Activated T-cell treated with anti-CD3 and anti-CD28 coated beads, Interleukin-2, amount 50 U/mL, for 4 hours (primary cell): ENCODE results near the gene PCSK7. TPM values are rescaled to one million over a fixed set of nuclear protein-coding genes. Genes with fewer than 3 reads are reported as not detected.
"Not testable (repeated sequence)": the region's sequence is repeated elsewhere in the genome, so short reads cannot be mapped to it uniquely, and the experiment has no call there.

Source experiments
- ATAC-seq, 2 donors: fragments of 200-7000 bp; cut with Tn5 transposase; one replicate each; pipeline ENCODE4 v1.10.0; 2021
- DNase-seq: peaks from one replicate; pipeline ENCODE4 v3.0.0-alpha.2; 2020
- H3K27me3 Mint-ChIP-seq: one replicate; pipeline ENCODE4 v1.8.0; 2021; ENCODE audit warnings: low read depth, mixed read lengths
- H3K36me3 Mint-ChIP-seq: one replicate; pipeline ENCODE4 v1.8.0; 2022; ENCODE audit warnings: mixed read lengths; ENCODE audit not compliant: insufficient read depth
- H3K4me1 Mint-ChIP-seq: one replicate; pipeline ENCODE4 v1.8.0; 2021; ENCODE audit warnings: low read depth, mixed read lengths
- H3K4me3 Mint-ChIP-seq: one replicate; pipeline ENCODE4 v1.8.0; 2021; ENCODE audit warnings: mild to moderate bottlenecking, moderate library complexity, mixed read lengths
- H3K9me3 Mint-ChIP-seq: one replicate; pipeline ENCODE4 v1.8.0; 2021; ENCODE audit warnings: mixed read lengths
- total RNA-seq, 3 donors: library from RNA; stranded (reverse); gene quantifications; one replicate each; pipeline ENCODE4 v1.2.1, GENCODE V29; 2021

PCSK7 gene, protein sequence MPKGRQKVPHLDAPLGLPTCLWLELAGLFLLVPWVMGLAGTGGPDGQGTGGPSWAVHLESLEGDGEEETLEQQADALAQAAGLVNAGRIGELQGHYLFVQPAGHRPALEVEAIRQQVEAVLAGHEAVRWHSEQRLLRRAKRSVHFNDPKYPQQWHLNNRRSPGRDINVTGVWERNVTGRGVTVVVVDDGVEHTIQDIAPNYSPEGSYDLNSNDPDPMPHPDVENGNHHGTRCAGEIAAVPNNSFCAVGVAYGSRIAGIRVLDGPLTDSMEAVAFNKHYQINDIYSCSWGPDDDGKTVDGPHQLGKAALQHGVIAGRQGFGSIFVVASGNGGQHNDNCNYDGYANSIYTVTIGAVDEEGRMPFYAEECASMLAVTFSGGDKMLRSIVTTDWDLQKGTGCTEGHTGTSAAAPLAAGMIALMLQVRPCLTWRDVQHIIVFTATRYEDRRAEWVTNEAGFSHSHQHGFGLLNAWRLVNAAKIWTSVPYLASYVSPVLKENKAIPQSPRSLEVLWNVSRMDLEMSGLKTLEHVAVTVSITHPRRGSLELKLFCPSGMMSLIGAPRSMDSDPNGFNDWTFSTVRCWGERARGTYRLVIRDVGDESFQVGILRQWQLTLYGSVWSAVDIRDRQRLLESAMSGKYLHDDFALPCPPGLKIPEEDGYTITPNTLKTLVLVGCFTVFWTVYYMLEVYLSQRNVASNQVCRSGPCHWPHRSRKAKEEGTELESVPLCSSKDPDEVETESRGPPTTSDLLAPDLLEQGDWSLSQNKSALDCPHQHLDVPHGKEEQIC
- total RNA-seq, result 100 to 1,000 TPM; 112 to 139 (median 123) TPM

GRCh38 chr11:117231842-117232091, at the start of gene PCSK7:
Gene PCSK7, minus strand, starts transcription at chr11:117232073. Its CDS starts 2,229 bp downstream, at chr11:117229844.
- ATAC-seq (no peak), DNase-seq (no peak)
- Mint-ChIP-seq H3K27me3 (no peaks in the 10 kb centered on the region), H3K4me1 (peaks cover 44% of the 10 kb centered on the region), H3K4me3 (peak within 1 kb of the TSS; percentile 99), H3K36me3 (peaks cover 25% of the 10 kb centered on the region), H3K9me3 (no peaks in the 10 kb centered on the region)

DNA sequence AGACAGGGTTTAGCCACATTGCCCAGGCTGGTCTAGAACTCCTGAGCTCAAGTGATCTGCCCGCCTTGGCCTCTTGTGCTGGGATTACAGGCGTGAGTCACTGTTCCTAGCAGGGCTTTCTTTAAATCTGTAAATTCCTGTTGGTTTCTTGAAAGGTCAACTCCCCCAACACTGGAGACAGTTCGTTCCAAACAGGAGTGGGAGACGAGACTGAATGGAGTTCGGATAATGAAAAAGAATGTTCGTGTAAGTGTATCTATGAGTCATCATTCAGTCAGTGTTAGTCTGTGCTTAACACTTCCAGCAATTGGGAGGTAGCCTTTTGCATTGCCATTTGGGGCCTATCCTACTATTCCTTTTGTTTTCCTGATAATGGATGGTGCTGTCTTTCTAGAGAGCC, 49.3 kb upstream of the PCSK7 start:
- Mint-ChIP-seq H3K4me3 (peak overlapping the region; percentile 64), H3K4me1 (peaks cover 40% of the 10 kb centered on the region), H3K9me3 (no peaks in the 10 kb centered on the region), H3K27me3 (no peaks in the 10 kb centered on the region), H3K36me3 (peaks cover 30% of the 10 kb centered on the region)
- ATAC-seq (no peak), DNase-seq (no peak)

- ATAC-seq, result no peak
- Mint-ChIP-seq H3K27me3 (no peaks in the 10 kb centered on the region), H3K9me3 (no peaks in the 10 kb centered on the region), H3K4me1 (peaks cover 52% of the 10 kb centered on the region), H3K4me3 (peak overlapping the region; percentile 64), H3K36me3 (peaks cover 27% of the 10 kb centered on the region)
- DNase-seq, result no peak
Observed at GRCh38 chr11:117279711-117280376, 48.0 kb upstream of the PCSK7 start.

- H3K4me3 Mint-ChIP-seq, result no peak overlapping the region
- no peak for DNase-seq
- peaks cover 58% of the 10 kb centered on the region for H3K4me1 Mint-ChIP-seq
- ATAC-seq, result no peak
- no peaks in the 10 kb centered on the region for H3K27me3 Mint-ChIP-seq
- no peaks in the 10 kb centered on the region for H3K9me3 Mint-ChIP-seq
- peaks cover 29% of the 10 kb centered on the region for H3K36me3 Mint-ChIP-seq
Observed at GRCh38 chr11:117278347-117278746, 46.5 kb upstream of the PCSK7 start.

- ATAC-seq (no peak), DNase-seq (no peak)
- Mint-ChIP-seq H3K4me3 (no peak overlapping the region), H3K4me1 (peaks cover 21% of the 10 kb centered on the region), H3K9me3 (no peaks in the 10 kb centered on the region), H3K27me3 (no peaks in the 10 kb centered on the region), H3K36me3 (peaks cover 25% of the 10 kb centered on the region)
Observed at GRCh38 chr11:117273550-117274289, 41.8 kb upstream of the PCSK7 start.

GRCh38 chr11:117272175-117272574, 40.3 kb upstream of the PCSK7 start:
- Mint-ChIP-seq H3K4me1 (peaks cover 18% of the 10 kb centered on the region), H3K36me3 (peaks cover 29% of the 10 kb centered on the region)
- H3K9me3 Mint-ChIP-seq, H3K27me3 Mint-ChIP-seq, ATAC-seq, H3K4me3 Mint-ChIP-seq, DNase-seq: not testable (repeated sequence)

DNA sequence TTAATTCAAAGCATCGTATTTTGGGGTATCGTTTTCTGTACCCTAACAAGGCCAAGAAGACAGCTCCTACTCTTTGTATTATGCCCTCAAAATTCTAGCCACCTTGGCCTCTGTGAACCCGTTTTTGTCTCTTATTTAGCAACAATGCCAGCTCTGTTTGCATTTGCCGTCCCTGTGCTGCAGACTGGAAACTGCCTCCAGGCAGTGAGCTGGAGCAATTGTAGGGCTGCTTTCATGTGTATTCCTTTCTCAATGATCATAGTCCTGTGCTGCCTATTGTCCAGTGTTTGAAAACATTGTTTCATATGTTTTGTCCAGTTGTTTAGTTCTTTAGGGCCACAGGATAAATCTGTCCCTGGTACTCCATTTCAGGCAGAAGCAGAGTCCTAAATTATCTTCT, 39.3 kb upstream of the PCSK7 start:
- no peak overlapping the region for H3K4me3 Mint-ChIP-seq
- H3K4me1 Mint-ChIP-seq, result peaks cover 18% of the 10 kb centered on the region
- no peaks in the 10 kb centered on the region for H3K9me3 Mint-ChIP-seq
- peaks cover 34% of the 10 kb centered on the region for H3K36me3 Mint-ChIP-seq
- H3K27me3 Mint-ChIP-seq, result no peaks in the 10 kb centered on the region
- DNase-seq (no peak), ATAC-seq (no peak)

- H3K36me3 Mint-ChIP-seq, result peaks cover 30% of the 10 kb centered on the region
- no peak for DNase-seq
- ATAC-seq, result no peak
- H3K4me1 Mint-ChIP-seq, result peaks cover 6% of the 10 kb centered on the region
- H3K4me3 Mint-ChIP-seq, result no peak overlapping the region
- H3K27me3 Mint-ChIP-seq, result no peaks in the 10 kb centered on the region
- no peaks in the 10 kb centered on the region for H3K9me3 Mint-ChIP-seq
Observed at GRCh38 chr11:117269856-117270255, 38.0 kb upstream of the PCSK7 start.

- Mint-ChIP-seq H3K9me3 (no peaks in the 10 kb centered on the region), H3K27me3 (no peaks in the 10 kb centered on the region), H3K4me3 (no peak overlapping the region), H3K36me3 (peaks cover 19% of the 10 kb centered on the region), H3K4me1 (no peaks in the 10 kb centered on the region)
- DNase-seq (no peak), ATAC-seq (no peak)
Observed at GRCh38 chr11:117265745-117266144, 33.9 kb upstream of the PCSK7 start.

DNA sequence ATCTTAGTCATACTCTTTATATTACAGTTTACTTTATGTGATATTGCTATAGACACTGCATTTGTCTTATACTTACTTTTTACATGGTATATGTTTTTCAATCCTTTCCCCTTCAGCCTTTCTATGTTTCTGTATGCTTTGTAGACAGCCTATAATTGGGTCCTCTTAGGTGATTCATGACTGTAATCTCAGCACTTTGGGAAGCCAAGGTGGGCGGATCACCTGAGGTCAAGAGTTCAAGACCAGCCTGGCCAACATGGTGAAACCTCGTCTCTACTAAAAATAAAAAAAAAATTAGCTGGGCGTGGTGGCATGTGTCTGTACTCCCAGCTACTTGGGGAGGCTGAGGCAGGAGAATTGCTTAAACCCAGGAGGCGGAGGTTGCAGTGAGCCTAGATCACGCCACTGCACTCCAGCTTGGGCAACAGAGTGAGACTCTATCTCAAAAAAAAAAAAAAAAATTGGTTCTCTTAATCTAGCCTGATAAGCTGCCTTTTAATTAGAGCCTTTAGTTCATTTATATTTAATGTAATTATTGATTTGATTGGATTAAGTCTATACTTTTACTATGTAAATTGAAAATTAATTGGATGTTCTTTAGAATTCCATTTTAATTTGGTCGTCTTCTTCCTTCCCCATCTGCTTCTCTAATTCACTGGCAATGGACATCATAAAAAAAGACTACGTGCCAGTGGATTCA, 32.9 kb upstream of the PCSK7 start:
- H3K36me3 Mint-ChIP-seq, result peaks cover 22% of the 10 kb centered on the region
- ATAC-seq, H3K4me3 Mint-ChIP-seq, H3K4me1 Mint-ChIP-seq, H3K9me3 Mint-ChIP-seq, DNase-seq, H3K27me3 Mint-ChIP-seq: not testable (repeated sequence)

- Mint-ChIP-seq H3K27me3 (no peaks in the 10 kb centered on the region), H3K4me1 (no peaks in the 10 kb centered on the region), H3K36me3 (peaks cover 24% of the 10 kb centered on the region), H3K4me3 (no peak overlapping the region), H3K9me3 (no peaks in the 10 kb centered on the region)
- ATAC-seq, result no peak
- no peak for DNase-seq
Observed at GRCh38 chr11:117259417-117259816, 27.5 kb upstream of the PCSK7 start.

- Mint-ChIP-seq H3K36me3 (peaks cover 25% of the 10 kb centered on the region), H3K4me3 (no peak overlapping the region), H3K9me3 (no peaks in the 10 kb centered on the region), H3K4me1 (no peaks in the 10 kb centered on the region), H3K27me3 (no peaks in the 10 kb centered on the region)
- DNase-seq (no peak), ATAC-seq (no peak)
Observed at GRCh38 chr11:117258576-117258975, 26.7 kb upstream of the PCSK7 start.

- ATAC-seq, result no peak
- Mint-ChIP-seq H3K4me1 (no peaks in the 10 kb centered on the region), H3K9me3 (no peaks in the 10 kb centered on the region), H3K36me3 (peaks cover 24% of the 10 kb centered on the region), H3K4me3 (no peak overlapping the region), H3K27me3 (no peaks in the 10 kb centered on the region)
- no peak for DNase-seq
Observed at GRCh38 chr11:117256573-117256972, 24.7 kb upstream of the PCSK7 start.

DNA sequence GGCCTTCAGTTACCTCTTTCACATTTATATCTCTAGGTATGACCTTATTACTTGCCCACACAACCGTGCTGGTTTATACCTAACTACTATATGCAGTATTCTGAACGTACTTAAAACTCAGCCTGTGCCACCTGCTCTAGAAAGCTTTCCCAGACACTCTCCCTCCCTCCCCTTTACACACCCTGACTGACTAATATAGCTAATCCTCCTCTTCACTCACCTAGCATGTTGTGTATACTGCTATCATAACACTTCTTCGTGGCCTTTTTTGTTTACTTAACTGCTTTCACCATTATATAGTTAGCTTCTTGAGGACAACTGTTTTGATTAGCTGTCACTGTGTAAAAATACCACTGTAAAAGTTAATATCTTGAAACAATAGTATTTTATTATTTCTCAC, 24.1 kb upstream of the PCSK7 start:
- DNase-seq (no peak), ATAC-seq (no peak)
- H3K9me3 Mint-ChIP-seq, result no peaks in the 10 kb centered on the region
- no peaks in the 10 kb centered on the region for H3K4me1 Mint-ChIP-seq
- no peak overlapping the region for H3K4me3 Mint-ChIP-seq
- peaks cover 25% of the 10 kb centered on the region for H3K36me3 Mint-ChIP-seq
- H3K27me3 Mint-ChIP-seq, result no peaks in the 10 kb centered on the region
